Mesothelial cell of epicardium (in vitro differentiated cells): ENCODE data around the gene SLC7A6. TPM values are rescaled to one million over a fixed set of nuclear protein-coding genes. Genes with fewer than 3 reads are reported as not detected.

ENCODE experiments used
- DNase-seq, 2 experiments: peaks; one replicate each; pipeline ENCODE4 v3.0.0; 2021; ENCODE audit warnings: low spot score in 2 of 2; ENCODE audit not compliant: unreplicated experiment in 2 of 2
- H3K27ac Mint-ChIP-seq: 2 replicates; pipeline ENCODE4 v1.8.0; 2021; ENCODE audit warnings: mixed read lengths
- H3K27me3 Mint-ChIP-seq: 2 replicates; pipeline ENCODE4 v1.8.0; 2021; ENCODE audit warnings: low read depth, mixed read lengths
- H3K36me3 Mint-ChIP-seq: 2 replicates; pipeline ENCODE4 v1.8.0; 2021; ENCODE audit warnings: mixed read lengths
- H3K4me1 Mint-ChIP-seq: 2 replicates; pipeline ENCODE4 v1.8.0; 2021; ENCODE audit warnings: mixed read lengths
- H3K4me3 Mint-ChIP-seq: 2 replicates; pipeline ENCODE4 v1.8.0; 2021; ENCODE audit warnings: mild to moderate bottlenecking, moderate library complexity, mixed read lengths
- H3K9me3 Mint-ChIP-seq: 2 replicates; pipeline ENCODE4 v1.8.0; 2021; ENCODE audit warnings: mixed read lengths
- CTCF ChIP-seq: fragments of 200-600 bp; sonication (generic); IDR thresholded peaks from one replicate; pipeline ENCODE4 v1.5.0; 2021; ENCODE audit warnings: antibody characterized with exemption; ENCODE audit not compliant: unreplicated experiment
- total RNA-seq: library from RNA; stranded (reverse); gene quantifications from 3 replicates; pipeline ENCODE4 v1.2.1, GENCODE V29; 2021

The SLC7A6 gene
- total RNA-seq, 1 donor from 2014 or later: 73.2 TPM

GRCh38 chr16:68228652-68229051, 35.7 kb upstream of the SLC7A6 start:
- Mint-ChIP-seq H3K36me3 (peaks cover 5% of the 10 kb centered on the region), H3K4me3 (no peak overlapping the region), H3K9me3 (no peaks in the 10 kb centered on the region), H3K4me1 (peaks cover 4% of the 10 kb centered on the region), H3K27me3 (peaks cover 5% of the 10 kb centered on the region), H3K27ac (no peak overlapping the region)
- DNase-seq: no peak
- TF ChIP-seq CTCF: no peak

GRCh38 chr16:68229431-68230175, 34.7 kb upstream of the SLC7A6 start:
- peaks cover 12% of the 10 kb centered on the region for H3K4me1 Mint-ChIP-seq
- DNase-seq: peak in 1 of 2 experiments; percentile 60
- peaks cover 11% of the 10 kb centered on the region for H3K27me3 Mint-ChIP-seq
- peaks cover 5% of the 10 kb centered on the region for H3K36me3 Mint-ChIP-seq
- TF ChIP-seq CTCF: peak; percentile 74
- no peaks in the 10 kb centered on the region for H3K9me3 Mint-ChIP-seq
- no peak overlapping the region for H3K4me3 Mint-ChIP-seq
- peak overlapping the region; percentile 77 for H3K27ac Mint-ChIP-seq

GRCh38 chr16:68230176-68230571, 34.2 kb upstream of the SLC7A6 start:
- H3K9me3 Mint-ChIP-seq: no peaks in the 10 kb centered on the region
- peaks cover 5% of the 10 kb centered on the region for H3K36me3 Mint-ChIP-seq
- TF ChIP-seq CTCF: no peak
- H3K27me3 Mint-ChIP-seq: peaks cover 17% of the 10 kb centered on the region
- H3K27ac Mint-ChIP-seq: no peak overlapping the region
- no peak for DNase-seq
- peaks cover 18% of the 10 kb centered on the region for H3K4me1 Mint-ChIP-seq
- no peak overlapping the region for H3K4me3 Mint-ChIP-seq

GRCh38 chr16:68230956-68231355, 33.4 kb upstream of the SLC7A6 start:
- Mint-ChIP-seq H3K4me3 (no peak overlapping the region), H3K36me3 (peaks cover 5% of the 10 kb centered on the region), H3K9me3 (no peaks in the 10 kb centered on the region), H3K27me3 (peaks cover 23% of the 10 kb centered on the region), H3K27ac (no peak overlapping the region), H3K4me1 (peaks cover 20% of the 10 kb centered on the region)
- TF ChIP-seq CTCF: no peak
- DNase-seq: no peak

- Mint-ChIP-seq H3K9me3 (no peaks in the 10 kb centered on the region), H3K27ac (no peak overlapping the region), H3K27me3 (peaks cover 27% of the 10 kb centered on the region), H3K4me1 (peaks cover 24% of the 10 kb centered on the region), H3K36me3 (peaks cover 5% of the 10 kb centered on the region), H3K4me3 (no peak overlapping the region)
- no peak for DNase-seq
- no peak for TF ChIP-seq CTCF
These were observed 32.8 kb upstream of the SLC7A6 start for GRCh38 chr16:68231384-68232136.
